Measurements from ENCODE around the gene RAB23. TPM values are rescaled to one million over a fixed set of nuclear protein-coding genes. Genes with fewer than 3 reads are reported as not detected.

The RAB23 gene
- total RNA-seq (10 to 100 TPM; 28.1 to 40.1 TPM), polyA plus RNA-seq (ENCODE audit: insufficient read length in 2 of 2) (10 to 100 TPM; 18.2 to 20.2 TPM)
- long read RNA-seq, donor 1, full-length matches to known transcripts = 3 of 3 reads
- long read RNA-seq, donor 1, partial matches to known transcripts = 0 of 3 reads
- long read RNA-seq, donor 1, other reads (novel, unspliced or antisense) = 0 of 3 reads
- long read RNA-seq, donor 2, full-length matches to known transcripts = 2 of 8 reads
- long read RNA-seq, donor 2, partial matches to known transcripts = 6 of 8 reads
- long read RNA-seq, donor 2, other reads (novel, unspliced or antisense) = 0 of 8 reads
- long read RNA-seq, donor 3, full-length matches to known transcripts = 1 of 1 reads
- long read RNA-seq, donor 3, partial matches to known transcripts = 0 of 1 reads
- long read RNA-seq, donor 3, other reads (novel, unspliced or antisense) = 0 of 1 reads
- long read RNA-seq, donor 4, full-length matches to known transcripts = 6 of 6 reads
- long read RNA-seq, donor 4, partial matches to known transcripts = 0 of 6 reads
- long read RNA-seq, donor 4, other reads (novel, unspliced or antisense) = 0 of 6 reads

GRCh38 chr6:57221936-57222742, at the start of gene RAB23:
Gene RAB23 (minus strand): TSS chr6:57222307. CDS start chr6:57210380, 11,927 bp downstream.
- WGBS (ENCODE audit: insufficient coverage) = under 1% methylated on average over 61 of the region's 69 CpGs
- Histone ChIP-seq H3K27ac (ENCODE audit: low read depth, low read length) (peak within 1 kb of the TSS; percentile 91), H3K36me3 (ENCODE audit: control insufficient read depth, insufficient read depth, low read length) (no peaks in the 10 kb centered on the region), H3K4me1 (ENCODE audit: control insufficient read depth, insufficient read depth, low read length) (no peaks in the 10 kb centered on the region), H3K9me3 (ENCODE audit: control insufficient read depth, insufficient read depth, low read length) (no peaks in the 10 kb centered on the region), H3K4me3 (ENCODE audit: low read depth, low read length) (peak within 1 kb of the TSS; percentile 92), H3K27me3 (ENCODE audit: control insufficient read depth, insufficient read depth, low read length) (no peaks in the 10 kb centered on the region)
- DNase-seq (ENCODE audit: low read depth in 4 of 6, low spot score in 6 of 6) = peak; percentile 79 to 97 (median 83)

- Histone ChIP-seq H3K9me3 (ENCODE audit: control insufficient read depth, insufficient read depth, low read length) (no peaks in the 10 kb centered on the region), H3K36me3 (ENCODE audit: control insufficient read depth, insufficient read depth, low read length) (no peaks in the 10 kb centered on the region), H3K4me3 (ENCODE audit: low read depth, low read length) (no peak overlapping the region), H3K4me1 (ENCODE audit: control insufficient read depth, insufficient read depth, low read length) (no peaks in the 10 kb centered on the region), H3K27me3 (ENCODE audit: control insufficient read depth, insufficient read depth, low read length) (no peaks in the 10 kb centered on the region), H3K27ac (ENCODE audit: low read depth, low read length) (no peak overlapping the region)
- no peak for DNase-seq (ENCODE audit: low read depth in 4 of 6, low spot score in 6 of 6)
Observed at GRCh38 chr6:57268294-57268640, 46.2 kb upstream of the RAB23 start.

- 94% methylated on average over 5 of the region's 10 CpGs for WGBS (ENCODE audit: insufficient coverage)
- H3K27ac ChIP-seq (ENCODE audit: low read depth, low read length) = no peak overlapping the region
- DNase-seq (ENCODE audit: low read depth in 4 of 6, low spot score in 6 of 6) = peak in 2 of 6 donors; percentile 4 to 69
Observed at GRCh38 chr6:57267586-57268293, 45.6 kb upstream of the RAB23 start.

GRCh38 chr6:57265755-57266221, 43.7 kb upstream of the RAB23 start:
- H3K4me3 ChIP-seq (ENCODE audit: low read depth, low read length) = no peak overlapping the region
- peak overlapping the region; percentile 33 for H3K27ac ChIP-seq (ENCODE audit: low read depth, low read length)
- H3K27me3 ChIP-seq (ENCODE audit: control insufficient read depth, insufficient read depth, low read length) = no peaks in the 10 kb centered on the region
- no peaks in the 10 kb centered on the region for H3K36me3 ChIP-seq (ENCODE audit: control insufficient read depth, insufficient read depth, low read length)
- H3K4me1 ChIP-seq (ENCODE audit: control insufficient read depth, insufficient read depth, low read length) = no peaks in the 10 kb centered on the region
- no peak for DNase-seq (ENCODE audit: low read depth in 4 of 6, low spot score in 6 of 6)
- WGBS (ENCODE audit: insufficient coverage) = no CpG with 5 or more reads among the region's 1 CpG
- H3K9me3 ChIP-seq (ENCODE audit: control insufficient read depth, insufficient read depth, low read length) = no peaks in the 10 kb centered on the region

More at GRCh38 chr6:57267586-57268293, 45.6 kb upstream of the RAB23 start:
- no peak overlapping the region for H3K4me3 ChIP-seq (ENCODE audit: low read depth, low read length)
- H3K4me1 ChIP-seq (ENCODE audit: control insufficient read depth, insufficient read depth, low read length) = no peaks in the 10 kb centered on the region
- H3K27me3 ChIP-seq (ENCODE audit: control insufficient read depth, insufficient read depth, low read length) = no peaks in the 10 kb centered on the region
- no peaks in the 10 kb centered on the region for H3K36me3 ChIP-seq (ENCODE audit: control insufficient read depth, insufficient read depth, low read length)
- H3K9me3 ChIP-seq (ENCODE audit: control insufficient read depth, insufficient read depth, low read length) = no peaks in the 10 kb centered on the region

GRCh38 chr6:57263739-57264138, 41.6 kb upstream of the RAB23 start:
- Histone ChIP-seq H3K36me3 (ENCODE audit: control insufficient read depth, insufficient read depth, low read length) (no peaks in the 10 kb centered on the region), H3K9me3 (ENCODE audit: control insufficient read depth, insufficient read depth, low read length) (no peaks in the 10 kb centered on the region), H3K27ac (ENCODE audit: low read depth, low read length) (no peak overlapping the region), H3K27me3 (ENCODE audit: control insufficient read depth, insufficient read depth, low read length) (no peaks in the 10 kb centered on the region), H3K4me3 (ENCODE audit: low read depth, low read length) (no peak overlapping the region), H3K4me1 (ENCODE audit: control insufficient read depth, insufficient read depth, low read length) (no peaks in the 10 kb centered on the region)
- no CpG with 5 or more reads among the region's 2 CpGs for WGBS (ENCODE audit: insufficient coverage)
- DNase-seq (ENCODE audit: low read depth in 4 of 6, low spot score in 6 of 6) = peak in 1 of 6 donors; percentile 45

GRCh38 chr6:57262901-57263694, 41.0 kb upstream of the RAB23 start:
- 71% methylated on average over 1 of the region's 3 CpGs for WGBS (ENCODE audit: insufficient coverage)
- no peak overlapping the region for H3K27ac ChIP-seq (ENCODE audit: low read depth, low read length)
- no peaks in the 10 kb centered on the region for H3K4me1 ChIP-seq (ENCODE audit: control insufficient read depth, insufficient read depth, low read length)
- no peaks in the 10 kb centered on the region for H3K36me3 ChIP-seq (ENCODE audit: control insufficient read depth, insufficient read depth, low read length)
- no peaks in the 10 kb centered on the region for H3K27me3 ChIP-seq (ENCODE audit: control insufficient read depth, insufficient read depth, low read length)
- no peaks in the 10 kb centered on the region for H3K9me3 ChIP-seq (ENCODE audit: control insufficient read depth, insufficient read depth, low read length)
- peak in 1 of 6 donors; percentile 5 for DNase-seq (ENCODE audit: low read depth in 4 of 6, low spot score in 6 of 6)
- no peak overlapping the region for H3K4me3 ChIP-seq (ENCODE audit: low read depth, low read length)

GRCh38 chr6:57262488-57262887, 40.4 kb upstream of the RAB23 start:
- no peak overlapping the region for H3K4me3 ChIP-seq (ENCODE audit: low read depth, low read length)
- H3K36me3 ChIP-seq (ENCODE audit: control insufficient read depth, insufficient read depth, low read length) = no peaks in the 10 kb centered on the region
- no peaks in the 10 kb centered on the region for H3K9me3 ChIP-seq (ENCODE audit: control insufficient read depth, insufficient read depth, low read length)
- H3K27me3 ChIP-seq (ENCODE audit: control insufficient read depth, insufficient read depth, low read length) = no peaks in the 10 kb centered on the region
- WGBS (ENCODE audit: insufficient coverage) = 56% methylated on average over 1 of the region's 2 CpGs
- H3K4me1 ChIP-seq (ENCODE audit: control insufficient read depth, insufficient read depth, low read length) = no peaks in the 10 kb centered on the region
- peak in 1 of 6 donors; percentile 71 for DNase-seq (ENCODE audit: low read depth in 4 of 6, low spot score in 6 of 6)
- peak overlapping the region; percentile 29 for H3K27ac ChIP-seq (ENCODE audit: low read depth, low read length)

- peak overlapping the region; percentile 29 for H3K27ac ChIP-seq (ENCODE audit: low read depth, low read length)
Observed at GRCh38 chr6:57261926-57262325, 39.8 kb upstream of the RAB23 start.

More at GRCh38 chr6:57261926-57262325, 39.8 kb upstream of the RAB23 start:
- H3K4me3 ChIP-seq (ENCODE audit: low read depth, low read length) = no peak overlapping the region
- no peaks in the 10 kb centered on the region for H3K27me3 ChIP-seq (ENCODE audit: control insufficient read depth, insufficient read depth, low read length)
- H3K9me3 ChIP-seq (ENCODE audit: control insufficient read depth, insufficient read depth, low read length) = no peaks in the 10 kb centered on the region
- peak in 1 of 6 donors; percentile 60 for DNase-seq (ENCODE audit: low read depth in 4 of 6, low spot score in 6 of 6)
- no CpG with 5 or more reads among the region's 2 CpGs for WGBS (ENCODE audit: insufficient coverage)
- no peaks in the 10 kb centered on the region for H3K4me1 ChIP-seq (ENCODE audit: control insufficient read depth, insufficient read depth, low read length)
- no peaks in the 10 kb centered on the region for H3K36me3 ChIP-seq (ENCODE audit: control insufficient read depth, insufficient read depth, low read length)
